Testis (tissue), 2 donors: ENCODE results near the gene SBSN.

ENCODE experiments used
- POLR2A ChIP-seq: fragments of 450-650 bp; IDR thresholded peaks from one replicate; pipeline ENCODE4 v1.6.1; 2017; ENCODE audit warnings: antibody characterized with exemption, mild to moderate bottlenecking, moderate library complexity
- TF ChIP-seq, protein P1 (sequence below), 3 experiments: fragments of 450-650 bp in 2 of 3; fragments of 200-600 bp in 1 of 3; sonication (generic) in 1 of 3; IDR thresholded peaks; one replicate each; pipeline ENCODE4 v1.5.1; 2016 to 2019; ENCODE audit warnings: antibody characterized with exemption in 3 of 3, mild to moderate bottlenecking in 2 of 3, moderate library complexity in 1 of 3

GRCh38 chr19:35521124-35521743, 6.9 kb downstream of the SBSN start:
- TF ChIP-seq, protein P1, sequence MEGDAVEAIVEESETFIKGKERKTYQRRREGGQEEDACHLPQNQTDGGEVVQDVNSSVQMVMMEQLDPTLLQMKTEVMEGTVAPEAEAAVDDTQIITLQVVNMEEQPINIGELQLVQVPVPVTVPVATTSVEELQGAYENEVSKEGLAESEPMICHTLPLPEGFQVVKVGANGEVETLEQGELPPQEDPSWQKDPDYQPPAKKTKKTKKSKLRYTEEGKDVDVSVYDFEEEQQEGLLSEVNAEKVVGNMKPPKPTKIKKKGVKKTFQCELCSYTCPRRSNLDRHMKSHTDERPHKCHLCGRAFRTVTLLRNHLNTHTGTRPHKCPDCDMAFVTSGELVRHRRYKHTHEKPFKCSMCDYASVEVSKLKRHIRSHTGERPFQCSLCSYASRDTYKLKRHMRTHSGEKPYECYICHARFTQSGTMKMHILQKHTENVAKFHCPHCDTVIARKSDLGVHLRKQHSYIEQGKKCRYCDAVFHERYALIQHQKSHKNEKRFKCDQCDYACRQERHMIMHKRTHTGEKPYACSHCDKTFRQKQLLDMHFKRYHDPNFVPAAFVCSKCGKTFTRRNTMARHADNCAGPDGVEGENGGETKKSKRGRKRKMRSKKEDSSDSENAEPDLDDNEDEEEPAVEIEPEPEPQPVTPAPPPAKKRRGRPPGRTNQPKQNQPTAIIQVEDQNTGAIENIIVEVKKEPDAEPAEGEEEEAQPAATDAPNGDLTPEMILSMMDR (IDR thresholded peaks at IDR 0.05): no peak
- no peak for TF ChIP-seq POLR2A
